Progenitor cell of endocrine pancreas (in vitro differentiated cells): ENCODE measurements around the gene RSRC1. TPM values are rescaled to one million over a fixed set of nuclear protein-coding genes. Genes with fewer than 3 reads are reported as not detected.
"Not testable (repeated sequence)": the region's sequence is repeated elsewhere in the genome, so short reads cannot be mapped to it uniquely, and the experiment has no call there.

ENCODE experiments used
- DNase-seq: peaks from one replicate; pipeline ENCODE4 v3.0.0; 2021; ENCODE audit warnings: low spot score; ENCODE audit not compliant: unreplicated experiment
- H3K27ac Mint-ChIP-seq: 2 replicates; pipeline ENCODE4 v1.8.0; 2021; ENCODE audit warnings: mild to moderate bottlenecking, moderate library complexity, mixed read lengths
- H3K27me3 Mint-ChIP-seq: 2 replicates; pipeline ENCODE4 v1.8.0; 2021; ENCODE audit warnings: mixed read lengths
- H3K36me3 Mint-ChIP-seq: 2 replicates; pipeline ENCODE4 v1.8.0; 2022; ENCODE audit warnings: mixed read lengths; ENCODE audit not compliant: insufficient read depth
- H3K4me1 Mint-ChIP-seq: 2 replicates; pipeline ENCODE4 v1.8.0; 2021; ENCODE audit warnings: low read depth, mixed read lengths
- H3K4me3 Mint-ChIP-seq: 2 replicates; pipeline ENCODE4 v1.8.0; 2021; ENCODE audit warnings: low read depth, mild to moderate bottlenecking, moderate library complexity, mixed read lengths
- H3K9me3 Mint-ChIP-seq: 2 replicates; pipeline ENCODE4 v1.8.0; 2021; ENCODE audit warnings: low read depth, mixed read lengths
- total RNA-seq: library from RNA; stranded (reverse); gene quantifications from 2 replicates; pipeline ENCODE4 v1.2.1, GENCODE V29; 2021
- TF ChIP-seq, protein P1 (sequence below): fragments of 200-600 bp; sonication (generic); IDR thresholded peaks from one replicate; pipeline ENCODE4 v1.5.0; 2021; ENCODE audit warnings: antibody characterized with exemption, mild to moderate bottlenecking; ENCODE audit not compliant: unreplicated experiment

RSRC1 gene
- total RNA-seq, 1 donor from 2014 or later = 50.6 TPM

DNA sequence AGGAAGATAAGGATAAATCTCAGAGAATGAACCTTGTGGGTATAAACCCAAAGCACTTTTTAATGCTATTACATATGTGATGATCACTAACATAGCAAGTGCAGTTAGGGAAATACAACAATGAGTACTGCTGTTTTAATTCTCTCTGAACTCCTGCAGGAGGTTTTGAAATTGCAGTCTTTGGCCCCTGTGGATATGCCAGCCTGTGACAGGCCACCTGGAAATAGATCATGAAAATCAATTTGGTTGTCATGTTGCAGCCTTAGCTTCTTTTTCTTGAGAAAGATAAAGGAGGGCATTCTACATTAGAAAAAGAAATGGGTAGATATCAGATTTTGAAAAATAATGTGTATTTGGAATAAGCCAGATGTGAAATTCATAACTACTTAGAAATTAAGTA is 103.6 kb downstream of the RSRC1 start:
- DNase-seq = no peak
- Mint-ChIP-seq H3K9me3 (no peaks in the 10 kb centered on the region), H3K4me3 (no peak overlapping the region), H3K36me3 (no peaks in the 10 kb centered on the region), H3K27me3 (no peaks in the 10 kb centered on the region), H3K4me1 (peaks cover 1% of the 10 kb centered on the region), H3K27ac (no peak overlapping the region)
- TF ChIP-seq, protein P1, sequence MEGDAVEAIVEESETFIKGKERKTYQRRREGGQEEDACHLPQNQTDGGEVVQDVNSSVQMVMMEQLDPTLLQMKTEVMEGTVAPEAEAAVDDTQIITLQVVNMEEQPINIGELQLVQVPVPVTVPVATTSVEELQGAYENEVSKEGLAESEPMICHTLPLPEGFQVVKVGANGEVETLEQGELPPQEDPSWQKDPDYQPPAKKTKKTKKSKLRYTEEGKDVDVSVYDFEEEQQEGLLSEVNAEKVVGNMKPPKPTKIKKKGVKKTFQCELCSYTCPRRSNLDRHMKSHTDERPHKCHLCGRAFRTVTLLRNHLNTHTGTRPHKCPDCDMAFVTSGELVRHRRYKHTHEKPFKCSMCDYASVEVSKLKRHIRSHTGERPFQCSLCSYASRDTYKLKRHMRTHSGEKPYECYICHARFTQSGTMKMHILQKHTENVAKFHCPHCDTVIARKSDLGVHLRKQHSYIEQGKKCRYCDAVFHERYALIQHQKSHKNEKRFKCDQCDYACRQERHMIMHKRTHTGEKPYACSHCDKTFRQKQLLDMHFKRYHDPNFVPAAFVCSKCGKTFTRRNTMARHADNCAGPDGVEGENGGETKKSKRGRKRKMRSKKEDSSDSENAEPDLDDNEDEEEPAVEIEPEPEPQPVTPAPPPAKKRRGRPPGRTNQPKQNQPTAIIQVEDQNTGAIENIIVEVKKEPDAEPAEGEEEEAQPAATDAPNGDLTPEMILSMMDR = no peak

DNA sequence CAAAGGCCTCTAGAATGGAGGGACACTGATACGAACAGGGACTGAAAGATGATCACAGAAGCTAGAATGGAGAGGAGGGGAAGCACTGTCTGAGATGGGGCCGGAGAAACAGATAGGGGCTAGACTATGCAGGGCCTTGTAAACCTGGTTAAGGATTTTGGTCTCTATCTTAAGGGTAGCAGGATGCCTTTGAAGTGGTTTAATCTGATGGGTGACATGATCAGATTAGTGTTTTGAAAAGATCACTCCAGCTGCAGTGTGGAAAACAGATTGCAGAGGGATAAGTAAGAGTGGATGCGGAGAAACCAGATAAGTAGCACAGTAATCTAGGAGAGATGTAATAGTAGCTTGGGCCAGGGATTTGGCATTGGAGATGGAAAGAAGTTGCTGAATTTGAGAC is 108.1 kb downstream of the RSRC1 start:
- H3K9me3 Mint-ChIP-seq = no peaks in the 10 kb centered on the region
- H3K4me3 Mint-ChIP-seq = no peak overlapping the region
- H3K27ac Mint-ChIP-seq = no peak overlapping the region

DNA sequence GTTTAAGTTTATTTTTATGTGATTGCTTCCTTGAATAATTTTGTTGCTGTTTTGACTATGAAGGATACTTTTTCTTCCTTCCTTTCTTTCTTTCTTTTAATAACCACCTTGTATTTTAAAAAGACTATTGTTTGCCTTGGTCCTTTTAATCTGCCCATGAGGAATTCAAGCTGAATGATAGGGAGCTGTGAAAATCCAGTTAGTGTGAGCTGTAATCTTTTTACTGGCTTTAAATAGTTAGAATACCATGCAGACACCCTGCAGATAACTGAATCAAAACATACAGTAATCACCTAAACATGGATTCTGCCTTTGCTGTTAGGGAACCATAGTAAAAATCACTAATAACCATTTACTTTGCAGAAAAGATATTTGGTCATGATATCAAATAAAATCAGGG is 110.7 kb downstream of the RSRC1 start:
- Mint-ChIP-seq H3K27me3 (no peaks in the 10 kb centered on the region), H3K36me3 (no peaks in the 10 kb centered on the region), H3K4me1 (peaks cover 4% of the 10 kb centered on the region), H3K27ac (no peak overlapping the region), H3K9me3 (no peaks in the 10 kb centered on the region), H3K4me3 (no peak overlapping the region)
- DNase-seq = no peak
- TF ChIP-seq, protein P1 = no peak

More for the DNA sequence above, 108.1 kb downstream of the RSRC1 start:
- no peaks in the 10 kb centered on the region for H3K27me3 Mint-ChIP-seq
- no peak for DNase-seq
- peaks cover 6% of the 10 kb centered on the region for H3K4me1 Mint-ChIP-seq
- no peaks in the 10 kb centered on the region for H3K36me3 Mint-ChIP-seq
- TF ChIP-seq, protein P1 = no peak

DNA sequence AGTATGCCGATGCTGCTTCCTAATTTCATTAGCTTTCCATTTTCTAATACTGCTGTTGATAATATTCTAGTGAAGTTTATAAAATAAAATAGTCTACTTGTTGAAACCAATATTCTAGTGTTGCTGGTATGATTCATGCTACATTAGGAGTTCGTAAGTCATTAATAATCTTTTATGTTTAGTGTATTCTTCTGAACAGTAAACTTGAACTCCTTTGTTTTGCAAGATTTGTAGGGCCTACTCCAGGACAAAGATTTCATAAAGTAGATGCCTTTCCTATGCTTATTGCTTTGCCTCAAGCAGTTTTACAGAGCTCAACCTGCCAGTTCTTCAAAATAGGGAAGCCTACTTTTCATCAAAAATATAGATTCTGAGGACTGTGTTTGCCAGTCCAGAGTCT is 111.5 kb downstream of the RSRC1 start:
- Mint-ChIP-seq H3K36me3 (no peaks in the 10 kb centered on the region), H3K27ac (no peak overlapping the region), H3K4me1 (peaks cover 4% of the 10 kb centered on the region), H3K27me3 (no peaks in the 10 kb centered on the region), H3K9me3 (no peaks in the 10 kb centered on the region), H3K4me3 (no peak overlapping the region)
- TF ChIP-seq, protein P1 = no peak
- no peak for DNase-seq

DNA sequence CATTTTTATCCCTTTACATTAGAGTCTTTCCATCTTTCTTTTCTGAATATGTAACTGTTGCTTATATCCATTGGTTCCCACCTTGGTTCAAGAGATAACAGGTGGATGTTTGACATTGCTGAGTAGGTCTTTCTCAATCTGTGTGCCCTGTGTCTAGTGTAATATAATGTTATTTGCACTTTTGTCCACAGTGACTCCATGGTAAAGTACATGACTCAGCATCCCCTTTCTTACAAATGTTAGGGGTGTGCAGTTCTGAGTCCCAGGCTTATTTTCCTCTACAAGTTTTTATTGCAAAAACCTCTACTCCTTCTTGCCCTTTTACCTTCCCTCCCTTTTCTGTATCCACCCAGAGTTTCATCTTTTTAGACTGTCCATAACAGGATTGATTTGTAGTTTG is 116.5 kb downstream of the RSRC1 start:
- no peak for DNase-seq
- Mint-ChIP-seq H3K9me3 (no peaks in the 10 kb centered on the region), H3K4me1 (no peaks in the 10 kb centered on the region), H3K27me3 (no peaks in the 10 kb centered on the region), H3K4me3 (no peak overlapping the region), H3K27ac (no peak overlapping the region), H3K36me3 (no peaks in the 10 kb centered on the region)
- TF ChIP-seq, protein P1 = no peak

DNA sequence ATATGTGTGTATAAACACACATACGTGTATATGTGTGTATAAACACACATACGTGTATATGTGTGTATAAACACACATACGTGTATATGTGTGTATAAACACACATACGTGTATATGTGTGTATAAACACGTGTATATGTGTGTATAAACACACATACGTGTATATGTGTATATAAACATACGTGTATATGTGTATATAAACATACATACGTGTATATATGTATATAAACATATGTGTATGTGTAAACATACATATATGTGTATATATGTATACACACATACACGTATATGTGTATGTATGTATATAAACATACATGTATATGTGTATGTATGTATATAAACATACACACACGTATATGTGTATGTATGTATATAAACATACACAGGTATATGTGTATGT is 119.1 kb downstream of the RSRC1 start:
- not testable (repeated sequence) for H3K36me3 Mint-ChIP-seq, H3K4me3 Mint-ChIP-seq, H3K4me1 Mint-ChIP-seq

More for the DNA sequence above, 119.1 kb downstream of the RSRC1 start:
- H3K9me3 Mint-ChIP-seq, H3K27me3 Mint-ChIP-seq, DNase-seq, H3K27ac Mint-ChIP-seq: not testable (repeated sequence)
